OCI-LY3 (cell line): ENCODE measurements around the gene KLF11.

Source experiments
- EZH2phosphoT487 ChIP-seq: fragments of 200-600 bp; shearing (Covaris generic); IDR thresholded peaks from 2 replicates; pipeline ENCODE4 v1.6.1; 2018; ENCODE audit warnings: antibody characterized with exemption, mixed run types, low read depth
- TF ChIP-seq, protein P1 (sequence below): fragments of 200-600, 300-600 bp; sonication (generic); IDR thresholded peaks from 2 replicates; pipeline ENCODE4 v1.5.1; 2014; ENCODE audit warnings: antibody characterized with exemption, low read length, low read depth

DNA sequence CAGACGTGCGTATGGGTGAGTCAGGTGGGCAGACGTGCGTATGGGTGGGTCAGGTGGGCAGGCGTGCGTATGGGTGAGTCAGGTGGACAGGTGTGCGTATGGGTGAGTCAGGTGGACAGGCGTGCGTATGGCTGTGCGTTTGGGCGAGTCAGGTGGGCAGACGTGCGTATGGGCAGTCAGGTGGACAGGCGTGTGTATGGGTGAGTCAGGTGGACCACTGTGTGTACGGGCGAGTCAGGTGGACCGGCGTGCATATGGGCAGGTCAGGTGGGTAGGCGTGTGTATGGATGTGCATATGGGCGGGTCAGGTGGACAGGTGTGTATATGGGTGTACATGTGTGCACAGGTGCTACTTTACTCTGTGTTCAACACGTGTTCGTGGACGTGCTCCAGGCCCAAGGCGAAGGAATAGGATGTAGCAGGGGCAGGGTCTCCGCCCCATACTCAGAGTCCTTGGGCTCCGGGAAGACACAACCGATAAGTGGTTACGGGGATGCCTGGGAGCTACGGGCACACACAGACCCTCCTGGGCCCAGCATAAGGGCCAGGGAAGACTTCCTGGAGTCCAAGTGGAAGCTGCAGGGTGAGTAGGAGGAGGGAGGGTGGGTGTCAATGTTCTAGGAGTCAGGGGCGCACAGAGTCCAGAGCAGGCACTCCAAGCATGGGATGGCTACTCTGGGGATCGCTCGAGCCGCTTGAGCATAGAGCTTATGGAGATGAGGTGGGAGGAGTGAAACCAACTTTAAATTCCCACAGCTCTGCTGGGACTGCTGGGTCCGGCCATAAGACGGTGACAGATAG lies 27.1 kb upstream of the KLF11 start:
- TF ChIP-seq, protein P1, sequence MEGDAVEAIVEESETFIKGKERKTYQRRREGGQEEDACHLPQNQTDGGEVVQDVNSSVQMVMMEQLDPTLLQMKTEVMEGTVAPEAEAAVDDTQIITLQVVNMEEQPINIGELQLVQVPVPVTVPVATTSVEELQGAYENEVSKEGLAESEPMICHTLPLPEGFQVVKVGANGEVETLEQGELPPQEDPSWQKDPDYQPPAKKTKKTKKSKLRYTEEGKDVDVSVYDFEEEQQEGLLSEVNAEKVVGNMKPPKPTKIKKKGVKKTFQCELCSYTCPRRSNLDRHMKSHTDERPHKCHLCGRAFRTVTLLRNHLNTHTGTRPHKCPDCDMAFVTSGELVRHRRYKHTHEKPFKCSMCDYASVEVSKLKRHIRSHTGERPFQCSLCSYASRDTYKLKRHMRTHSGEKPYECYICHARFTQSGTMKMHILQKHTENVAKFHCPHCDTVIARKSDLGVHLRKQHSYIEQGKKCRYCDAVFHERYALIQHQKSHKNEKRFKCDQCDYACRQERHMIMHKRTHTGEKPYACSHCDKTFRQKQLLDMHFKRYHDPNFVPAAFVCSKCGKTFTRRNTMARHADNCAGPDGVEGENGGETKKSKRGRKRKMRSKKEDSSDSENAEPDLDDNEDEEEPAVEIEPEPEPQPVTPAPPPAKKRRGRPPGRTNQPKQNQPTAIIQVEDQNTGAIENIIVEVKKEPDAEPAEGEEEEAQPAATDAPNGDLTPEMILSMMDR: no peak
- no peak for TF ChIP-seq EZH2phosphoT487
